Stimulated activated CD8-positive, alpha-beta memory T cell treated with anti-CD3 and anti-CD28 coated beads, Interleukin-2, amount 100 ng/mL, for 48 hours (primary cell): ENCODE results near the gene SYT1.
"Not testable (repeated sequence)": the region's sequence is repeated elsewhere in the genome, so short reads cannot be mapped to it uniquely, and the experiment has no call there.

ENCODE experiments used
- DNase-seq, 2 donors: peaks; one replicate each; pipeline ENCODE4 v3.0.0-alpha.2; 2020; ENCODE audit warnings: low read depth in 2 of 2

The SYT1 gene

GRCh38 chr12:78968226-78968625 lies 103.7 kb downstream of the SYT1 start:
- no peak for DNase-seq

GRCh38 chr12:78970041-78970440 lies 105.5 kb downstream of the SYT1 start:
- DNase-seq = no peak

- DNase-seq = no peak
These were observed 112.8 kb downstream of the SYT1 start for GRCh38 chr12:78977304-78977867.

GRCh38 chr12:78994168-78994791 lies 129.7 kb downstream of the SYT1 start:
- DNase-seq = no peak

GRCh38 chr12:79000501-79000900 lies 135.9 kb downstream of the SYT1 start:
- DNase-seq = no peak

- no peak for DNase-seq
These were observed 136.8 kb downstream of the SYT1 start for GRCh38 chr12:79001404-79001803.

- DNase-seq = no peak
These were observed 141.7 kb downstream of the SYT1 start for GRCh38 chr12:79006306-79006705.

GRCh38 chr12:79008591-79008990 lies 144.0 kb downstream of the SYT1 start:
- no peak for DNase-seq

- no peak for DNase-seq
These were observed 148.1 kb downstream of the SYT1 start for GRCh38 chr12:79012636-79013035.

GRCh38 chr12:79016181-79016580 lies 151.6 kb downstream of the SYT1 start:
- DNase-seq = no peak

GRCh38 chr12:79019672-79020071 lies 155.1 kb downstream of the SYT1 start:
- no peak for DNase-seq

GRCh38 chr12:79020106-79020505 lies 155.5 kb downstream of the SYT1 start:
- DNase-seq = no peak

GRCh38 chr12:79021021-79021420 lies 156.4 kb downstream of the SYT1 start:
- no peak for DNase-seq

- DNase-seq = no peak
These were observed 158.7 kb downstream of the SYT1 start for GRCh38 chr12:79023261-79023660.

- no peak for DNase-seq
These were observed 159.2 kb downstream of the SYT1 start for GRCh38 chr12:79023784-79024183.

- DNase-seq = no peak
These were observed 169.2 kb downstream of the SYT1 start for GRCh38 chr12:79033788-79034187.

GRCh38 chr12:79044748-79045147 lies 180.2 kb downstream of the SYT1 start:
- DNase-seq = not testable (repeated sequence)

GRCh38 chr12:79045149-79045703 lies 180.7 kb downstream of the SYT1 start:
- not testable (repeated sequence) for DNase-seq

- DNase-seq = no peak
These were observed 181.4 kb downstream of the SYT1 start for GRCh38 chr12:79046021-79046420.

- DNase-seq = no peak
These were observed 184.4 kb downstream of the SYT1 start for GRCh38 chr12:79048962-79049361.

GRCh38 chr12:79053394-79053793 lies 188.8 kb downstream of the SYT1 start:
- no peak for DNase-seq

GRCh38 chr12:79055926-79056674 lies 191.5 kb downstream of the SYT1 start:
- DNase-seq = no peak

GRCh38 chr12:79056775-79057174 lies 192.2 kb downstream of the SYT1 start:
- no peak for DNase-seq
